Loucy (cell line): ENCODE data around the gene CELF2.

Experiments
- EZH2phosphoT487 ChIP-seq: fragments of 200-600 bp; IDR thresholded peaks from 2 replicates; pipeline ENCODE4 v1.6.1; 2018; ENCODE audit warnings: antibody characterized with exemption, mild to moderate bottlenecking, moderate library complexity, borderline replicate concordance
- TF ChIP-seq, protein P1 (sequence below): fragments of 200-600 bp; sonication (generic); conservative IDR thresholded peaks from 2 replicates; pipeline ENCODE4 v1.5.1; 2014; ENCODE audit warnings: mild to moderate bottlenecking, antibody characterized with exemption, low read length

DNA sequence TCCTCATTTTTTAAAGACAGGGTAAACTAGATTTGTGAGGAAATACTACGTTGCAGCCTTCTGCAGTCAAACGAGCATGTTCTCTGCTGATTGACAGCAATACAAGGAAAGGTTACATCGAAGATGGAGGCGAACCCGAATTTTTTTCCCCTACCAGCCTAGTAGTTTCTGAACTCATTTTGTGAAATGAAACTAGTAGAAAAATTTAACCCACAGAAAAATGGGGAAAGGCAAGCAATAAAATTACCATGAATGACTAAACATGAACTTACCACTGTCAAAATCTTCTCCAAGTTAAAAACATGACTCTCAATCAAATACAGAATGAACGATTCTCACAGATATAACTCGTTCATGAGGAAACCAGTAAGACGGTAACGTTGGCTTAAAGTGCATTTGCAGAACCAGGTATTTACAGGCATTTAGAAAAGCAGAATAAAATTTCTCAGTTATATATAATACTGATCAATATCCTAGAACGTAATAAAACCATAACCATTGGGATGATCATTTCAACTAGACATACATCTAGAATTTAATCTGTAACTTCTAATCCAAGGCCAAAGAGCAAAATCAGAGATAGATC lies 73.9 kb downstream of the CELF2 start:
- TF ChIP-seq, protein P1, sequence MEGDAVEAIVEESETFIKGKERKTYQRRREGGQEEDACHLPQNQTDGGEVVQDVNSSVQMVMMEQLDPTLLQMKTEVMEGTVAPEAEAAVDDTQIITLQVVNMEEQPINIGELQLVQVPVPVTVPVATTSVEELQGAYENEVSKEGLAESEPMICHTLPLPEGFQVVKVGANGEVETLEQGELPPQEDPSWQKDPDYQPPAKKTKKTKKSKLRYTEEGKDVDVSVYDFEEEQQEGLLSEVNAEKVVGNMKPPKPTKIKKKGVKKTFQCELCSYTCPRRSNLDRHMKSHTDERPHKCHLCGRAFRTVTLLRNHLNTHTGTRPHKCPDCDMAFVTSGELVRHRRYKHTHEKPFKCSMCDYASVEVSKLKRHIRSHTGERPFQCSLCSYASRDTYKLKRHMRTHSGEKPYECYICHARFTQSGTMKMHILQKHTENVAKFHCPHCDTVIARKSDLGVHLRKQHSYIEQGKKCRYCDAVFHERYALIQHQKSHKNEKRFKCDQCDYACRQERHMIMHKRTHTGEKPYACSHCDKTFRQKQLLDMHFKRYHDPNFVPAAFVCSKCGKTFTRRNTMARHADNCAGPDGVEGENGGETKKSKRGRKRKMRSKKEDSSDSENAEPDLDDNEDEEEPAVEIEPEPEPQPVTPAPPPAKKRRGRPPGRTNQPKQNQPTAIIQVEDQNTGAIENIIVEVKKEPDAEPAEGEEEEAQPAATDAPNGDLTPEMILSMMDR = no peak
- TF ChIP-seq EZH2phosphoT487 = no peak
